ENCODE results near the gene FBXW11. TPM values are rescaled to one million over a fixed set of nuclear protein-coding genes. Genes with fewer than 3 reads are reported as not detected.
A peak's percentile ranks its signal among the peaks of the same experiment; 100 is the strongest.

FBXW11 gene
- total and polyA plus RNA-seq, 2 of the 13 experiments (the other 11 are each of a cell fraction or from before 2014, with no cell fraction given): 31.7 to 53.6 TPM

DNA sequence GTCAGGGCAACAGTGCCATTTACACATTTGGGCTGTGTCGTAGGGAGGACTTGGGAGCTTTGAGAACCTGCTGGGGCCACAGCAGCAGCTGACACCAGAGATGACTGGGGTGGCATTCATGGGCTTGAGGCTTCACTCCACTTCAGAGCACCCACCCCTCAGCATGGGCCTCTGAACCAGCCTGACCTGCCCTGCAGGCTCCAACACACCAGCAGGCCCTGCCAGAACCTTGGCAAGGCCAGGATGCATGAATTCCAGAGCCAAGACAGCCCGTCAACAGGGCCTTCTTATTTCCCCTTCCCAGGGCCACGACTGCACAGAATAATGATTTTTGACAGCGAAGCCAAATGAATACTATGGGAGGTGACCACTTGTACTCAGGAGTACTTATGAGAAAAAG, 143.8 kb downstream of the FBXW11 start:
- H3K79me2 ChIP-seq (ENCODE audit: insufficient read depth, low read length): no peaks in the 10 kb centered on the region
- WGBS (ENCODE audit: low lambda C conversion rate): 91% methylated on average over 4 of the region's 4 CpGs
- intact Hi-C loops (cut with micrococcal nuclease; ENCODE audit: unreplicated experiment): no loop called here
- 0 out of 2 replicates have a peak, but pooled peaks cover 4% of the 10 kb centered on the region for H3K4me1 ChIP-seq (ENCODE audit: insufficient read depth, low read length)
- H3K9ac ChIP-seq (ENCODE audit: insufficient read depth, low read depth, low read length): no peak overlapping the region
- no peak overlapping the region for H3K4me2 ChIP-seq (ENCODE audit: low read depth, low read length)
- FAIRE-seq (no peak), DNase-seq (ENCODE audit: low spot score) (no peak), ATAC-seq (no peak)
- H3K4me3 ChIP-seq (replicated peaks in 1 of 3; ENCODE audit: insufficient read depth in 1 of 3, low read depth in 2 of 3, low read length in 3 of 3): no peak overlapping the region
- CTCF ChIA-PET (ENCODE audit: low intra/inter-chr PET ratio, low total read pairs): no interaction called here
- H2AFZ ChIP-seq (ENCODE audit: low read length): no peak overlapping the region
- no TSS peak for BruUV-seq (replicated peaks)
- no peak overlapping the region for H3K27ac ChIP-seq (ENCODE audit: extremely low read length, insufficient read depth, low read length)
- TF ChIP-seq SRSF1 (optimal IDR thresholded peaks at IDR 0.05; ENCODE audit: low read depth, low read length) (no peak), ZNF652 (CRISPR knock-in tag; IDR thresholded peaks at IDR 0.05; ENCODE audit: borderline replicate concordance, low read depth) (no peak)
- in situ Hi-C loops (cut with HindIII; ENCODE audit: extremely low pct_ligation_motif_present, low pct_unique_long_range_greater_than_20kb): no loop called here
- 0 out of 2 replicates have a peak, but pooled peaks cover 2% of the 10 kb centered on the region for H4K20me1 ChIP-seq (ENCODE audit: insufficient read depth, low read length)
- H3K36me3 ChIP-seq (replicated peaks in 1 of 2; ENCODE audit: control insufficient read depth in 1 of 2, insufficient read depth in 2 of 2, low read length in 2 of 2): peaks cover 5 to 32% of the 10 kb centered on the region in 2 experiments; a peak in 4 of 5 replicates
- POLR2A ChIA-PET: no interaction called here
- H3K27me3 ChIP-seq (ENCODE audit: control insufficient read depth in 1 of 2, insufficient read depth in 2 of 2, low read length in 2 of 2): no peaks in the 10 kb centered on the region
- H3K9me3 ChIP-seq (ENCODE audit: low read length): no peaks in the 10 kb centered on the region

- in situ Hi-C loops (cut with HindIII; ENCODE audit: extremely low pct_ligation_motif_present, low pct_unique_long_range_greater_than_20kb) (no loop called here), intact Hi-C loops (cut with micrococcal nuclease; ENCODE audit: unreplicated experiment) (no loop called here)
- Histone ChIP-seq H2AFZ (ENCODE audit: low read length) (no peak overlapping the region), H3K4me1 (ENCODE audit: insufficient read depth, low read length) (0 out of 2 replicates have a peak, but pooled peaks cover 4% of the 10 kb centered on the region), H4K20me1 (ENCODE audit: insufficient read depth, low read length) (0 out of 2 replicates have a peak, but pooled peaks cover 2% of the 10 kb centered on the region), H3K36me3 (replicated peaks in 1 of 2; ENCODE audit: control insufficient read depth in 1 of 2, insufficient read depth in 2 of 2, low read length in 2 of 2) (peaks cover 2 to 24% of the 10 kb centered on the region in 2 experiments; a peak in 3 of 5 replicates), H3K4me2 (ENCODE audit: low read depth, low read length) (no peak overlapping the region), H3K79me2 (ENCODE audit: insufficient read depth, low read length) (no peaks in the 10 kb centered on the region), H3K4me3 (replicated peaks in 1 of 3; ENCODE audit: insufficient read depth in 1 of 3, low read depth in 2 of 3, low read length in 3 of 3) (no peak overlapping the region), H3K9ac (ENCODE audit: insufficient read depth, low read depth, low read length) (no peak overlapping the region), H3K27me3 (ENCODE audit: control insufficient read depth in 1 of 2, insufficient read depth in 2 of 2, low read length in 2 of 2) (no peaks in the 10 kb centered on the region), H3K9me3 (ENCODE audit: low read length) (no peaks in the 10 kb centered on the region), H3K27ac (ENCODE audit: extremely low read length, insufficient read depth, low read length) (no peak overlapping the region)
- TF ChIP-seq CEBPB (IDR thresholded peaks at IDR 0.05; ENCODE audit: borderline replicate concordance, low read depth, low read length): 0 out of 2 replicates have a peak, but pooled peaks have one; percentile 43
- TF ChIP-seq CCDC6 (CRISPR knock-in tag; IDR thresholded peaks at IDR 0.05): no peak
- FAIRE-seq: no peak
- ATAC-seq: no peak
- CTCF ChIA-PET (ENCODE audit: low intra/inter-chr PET ratio, low total read pairs): no interaction called here
- POLR2A ChIA-PET: no interaction called here
- BruUV-seq (replicated peaks): no TSS peak
- 99% methylated on average over 3 of the region's 3 CpGs for WGBS (ENCODE audit: low lambda C conversion rate)
- DNase-seq (ENCODE audit: low spot score): no peak
Observed at GRCh38 chr5:171861381-171861780, 145.1 kb downstream of the FBXW11 start.

Data from HepG2 (cell line).